H54 (cell line): ENCODE results near the gene PRIMA1.

ENCODE experiments used
- DNase-seq: peaks from one replicate; pipeline ENCODE4 v3.0.0; 2011; ENCODE audit warnings: low spot score, mixed read lengths; ENCODE audit not compliant: insufficient read length
- FAIRE-seq: peaks from 3 replicates; lab custom pipeline; 2011; peaks lifted over from hg19 to GRCh38; lab: Jason Lieb, UNC
- POLR2A ChIP-seq: IDR thresholded peaks from 2 replicates; pipeline ENCODE4 v1.6.1; 2011; ENCODE audit warnings: low read depth, mild to moderate bottlenecking, low read length

PRIMA1 gene

DNA sequence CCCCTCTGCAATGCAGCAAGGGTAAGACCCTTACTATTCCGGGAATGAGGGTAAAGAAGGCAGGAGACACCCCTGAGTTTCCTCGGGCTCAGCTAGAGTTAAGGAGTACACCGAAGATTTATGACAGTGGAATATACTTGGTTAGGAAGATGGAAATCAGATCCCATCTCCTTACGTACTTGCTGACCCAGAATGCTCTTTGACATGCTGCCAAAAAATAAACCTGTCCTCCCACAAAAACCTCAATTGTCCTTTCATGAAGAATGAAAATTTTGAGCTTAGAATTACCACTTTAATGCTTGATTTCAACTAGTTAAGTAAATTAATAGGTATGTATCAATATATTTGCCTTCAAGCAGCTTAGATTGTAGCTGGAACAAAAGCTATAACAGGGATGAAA, 99.5 kb downstream of the PRIMA1 start:
- DNase-seq (no peak), FAIRE-seq (no peak)
- no peak for TF ChIP-seq POLR2A

DNA sequence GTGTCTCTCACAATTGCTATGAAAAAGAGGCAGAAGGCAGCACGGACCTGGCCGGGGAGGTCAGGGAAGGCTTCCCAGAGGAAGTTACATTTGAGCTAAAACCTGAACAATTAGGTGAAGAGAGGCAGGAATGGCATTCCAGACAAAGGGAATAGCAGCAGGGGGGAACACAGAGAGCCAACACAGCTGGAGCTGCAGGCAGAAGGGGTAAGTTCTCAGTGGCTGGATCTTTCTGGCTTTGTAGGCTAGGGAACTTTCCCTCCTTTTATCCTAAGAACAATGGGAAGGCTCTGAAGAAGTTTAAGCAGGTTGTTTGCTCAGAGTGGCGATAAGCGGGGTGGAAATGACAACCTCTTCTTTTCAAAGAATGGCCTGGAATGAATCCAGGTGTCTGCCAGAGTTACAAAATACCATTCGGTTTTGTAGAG, 100.0 kb downstream of the PRIMA1 start:
- no peak for FAIRE-seq
- DNase-seq = no peak
- TF ChIP-seq POLR2A = no peak

DNA sequence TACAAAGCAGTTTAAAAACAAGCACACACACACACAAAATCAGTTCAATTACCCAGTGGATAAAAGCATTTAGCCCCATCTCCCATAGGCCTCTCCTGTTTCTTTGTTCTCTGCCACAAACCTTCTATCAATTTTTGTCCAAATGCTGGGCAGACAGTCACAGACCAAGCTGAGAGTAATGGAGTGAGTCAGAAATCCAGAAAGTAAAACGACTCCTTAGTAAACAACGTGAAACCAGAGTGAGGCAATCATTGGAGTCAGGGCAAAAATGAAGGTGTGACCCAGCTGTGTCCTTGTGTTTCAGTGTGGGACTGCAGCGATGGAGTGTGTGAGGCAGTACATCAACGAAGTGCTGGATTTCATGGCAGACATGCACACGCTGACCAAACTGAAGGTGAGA, 102.0 kb downstream of the PRIMA1 start:
- TF ChIP-seq POLR2A = no peak
- no peak for FAIRE-seq

DNA sequence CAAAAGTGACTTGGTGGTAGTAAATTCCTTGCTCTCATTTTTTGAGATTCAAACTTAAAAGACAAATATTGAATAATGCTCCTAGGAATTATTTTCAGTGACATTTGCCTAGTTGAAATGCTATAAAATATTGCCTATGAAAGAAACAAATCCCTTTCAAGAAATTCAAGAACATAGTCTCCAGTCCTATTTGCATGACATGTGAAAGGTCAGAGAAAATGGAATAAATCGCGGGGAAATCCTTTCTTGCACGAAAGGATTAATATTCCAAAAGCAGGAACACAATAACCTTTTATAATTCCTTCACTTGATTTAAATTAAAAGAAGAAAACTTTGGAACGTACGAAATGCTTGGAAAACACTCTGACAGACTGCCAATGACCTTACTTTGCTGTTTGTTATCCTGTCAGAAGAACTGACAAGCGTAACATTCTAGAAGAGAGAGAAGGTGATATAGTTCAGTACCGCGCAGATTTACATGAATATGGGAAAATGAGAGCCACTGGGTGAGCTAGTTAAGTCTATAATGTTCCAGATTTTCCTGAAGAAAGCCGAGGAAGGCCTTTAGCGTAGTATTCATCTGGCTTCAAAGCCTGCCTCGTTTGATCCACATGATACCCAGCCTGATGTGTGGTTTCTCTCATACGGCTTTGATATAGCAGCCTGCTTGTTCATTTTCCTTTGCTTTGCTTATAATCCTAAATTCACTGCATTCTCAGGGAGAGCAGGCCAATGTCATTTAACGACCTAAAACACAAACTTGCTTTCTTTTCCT, 103.0 kb downstream of the PRIMA1 start:
- DNase-seq = no peak
- TF ChIP-seq POLR2A = no peak
- no peak for FAIRE-seq

More for the DNA sequence above, 102.0 kb downstream of the PRIMA1 start:
- DNase-seq = no peak

DNA sequence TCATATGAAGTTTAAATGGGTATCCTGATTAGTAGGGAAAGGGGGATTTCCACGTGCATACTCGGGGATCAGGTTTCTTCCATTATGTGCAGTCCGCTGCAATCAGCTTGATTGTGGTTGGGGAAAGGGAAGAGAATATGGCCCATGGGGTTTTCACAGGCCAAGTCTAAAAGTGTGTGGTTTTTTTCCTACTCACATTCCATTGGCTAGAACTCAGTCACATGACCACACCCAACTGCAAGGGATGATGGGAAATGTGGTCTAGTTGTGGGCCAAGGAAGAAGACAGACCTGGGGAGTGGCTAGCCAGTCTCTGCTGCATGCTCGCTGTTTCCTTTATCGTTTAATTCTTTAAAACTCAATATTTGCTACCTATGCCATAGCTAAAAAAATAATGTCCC, 105.1 kb downstream of the PRIMA1 start:
- DNase-seq (no peak), FAIRE-seq (no peak)
- TF ChIP-seq POLR2A = no peak

DNA sequence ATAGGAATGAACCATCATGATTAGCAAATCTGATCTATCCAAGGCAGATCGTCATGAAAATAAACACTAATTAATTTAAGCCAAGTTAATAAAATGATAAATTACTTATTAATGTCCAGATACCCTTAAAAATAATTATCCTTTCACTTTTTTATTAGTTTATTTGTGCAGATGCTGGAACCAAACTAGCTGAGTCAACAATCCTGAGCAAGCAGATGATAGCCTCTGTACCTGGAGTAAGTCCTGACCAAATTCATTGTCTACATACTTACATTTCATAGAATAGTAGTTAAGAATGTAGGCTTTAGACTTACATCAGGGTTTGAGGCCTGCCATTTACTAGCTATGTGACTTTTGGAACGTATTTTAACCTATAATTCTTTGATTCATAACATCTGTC, 105.8 kb downstream of the PRIMA1 start:
- DNase-seq (no peak), FAIRE-seq (no peak)
- TF ChIP-seq POLR2A = no peak

DNA sequence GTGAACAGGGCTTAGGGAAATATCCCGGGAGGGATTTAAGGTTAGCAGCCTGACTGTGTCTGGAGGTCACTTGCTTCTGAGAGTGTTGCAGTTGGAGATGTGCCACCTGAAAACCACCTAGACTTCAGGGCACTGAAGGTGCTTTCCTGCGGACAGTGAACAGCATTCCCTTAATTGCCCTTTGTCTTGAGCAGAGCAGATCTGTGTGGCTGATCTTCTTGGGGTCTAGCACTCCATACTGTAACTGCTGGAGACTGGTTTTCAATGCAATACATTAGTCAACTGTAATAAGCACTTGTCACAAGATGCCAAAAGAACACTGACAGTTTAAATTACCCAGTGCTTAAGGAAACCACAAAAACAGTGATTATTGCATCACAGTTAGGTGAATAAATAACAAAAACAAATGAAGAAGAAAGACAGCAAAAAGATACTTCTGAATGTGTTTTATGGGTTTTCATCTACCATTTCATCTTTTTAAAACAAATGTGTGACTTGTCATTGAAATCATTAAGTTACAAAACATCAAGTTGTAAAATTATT, 111.8 kb downstream of the PRIMA1 start:
- FAIRE-seq (no peak), DNase-seq (no peak)
- no peak for TF ChIP-seq POLR2A

DNA sequence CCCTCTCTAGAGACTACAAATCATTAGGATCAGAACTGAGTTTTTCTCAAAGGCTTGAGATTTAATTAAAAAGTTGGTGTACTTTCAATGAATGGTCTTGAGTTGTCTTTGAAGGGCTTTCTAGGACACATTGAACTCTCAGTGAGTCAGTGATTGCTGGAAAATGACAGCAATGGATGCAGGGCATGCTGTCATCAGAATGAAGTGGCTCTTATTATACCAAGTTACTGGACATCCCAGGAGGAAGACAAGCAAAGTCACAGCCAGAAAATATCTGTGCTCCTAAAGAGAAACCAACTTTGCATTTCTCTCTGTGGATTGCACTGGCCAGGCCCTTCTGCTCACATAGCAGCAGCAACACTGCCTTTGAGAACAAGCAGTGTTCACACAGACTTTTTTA, 112.6 kb downstream of the PRIMA1 start:
- FAIRE-seq = no peak
- TF ChIP-seq POLR2A = no peak
- no peak for DNase-seq

DNA sequence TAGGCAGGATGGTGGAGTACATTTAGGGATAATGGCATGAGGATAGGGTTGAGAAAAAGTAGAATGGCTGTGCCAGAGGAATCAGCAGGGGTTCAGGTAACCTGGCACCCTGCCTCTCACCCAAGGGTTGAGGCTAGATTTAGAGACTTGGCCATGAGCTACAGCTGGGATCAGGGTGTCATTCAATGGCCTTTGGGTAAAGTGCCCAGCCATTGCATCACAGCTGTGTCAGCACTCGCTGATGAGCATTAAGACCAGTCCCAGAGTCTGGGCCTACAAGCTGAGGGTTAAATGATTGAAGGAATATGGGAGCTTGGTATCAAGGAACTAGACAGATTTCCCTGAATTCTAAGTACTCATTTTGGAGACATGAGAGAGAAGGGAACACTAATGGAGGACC, 113.9 kb downstream of the PRIMA1 start:
- DNase-seq = no peak

DNA sequence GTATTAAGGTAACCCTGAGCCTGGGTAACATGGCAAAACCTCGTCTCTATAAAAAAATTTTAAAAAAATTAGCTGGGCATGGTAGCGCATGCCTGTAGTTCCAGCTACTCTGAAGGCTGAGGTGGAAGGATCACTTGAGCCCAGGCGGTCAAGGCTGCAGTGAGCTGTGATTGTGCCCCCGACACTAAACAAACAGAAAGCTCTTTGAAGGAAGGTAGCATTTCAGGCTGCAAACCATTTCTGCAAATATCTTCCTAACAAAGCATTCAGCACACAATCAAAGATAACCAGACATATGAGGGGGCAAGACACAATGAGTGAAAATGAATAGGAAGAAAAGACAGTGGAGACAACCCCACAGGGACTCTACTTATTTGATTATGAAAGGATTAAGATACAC, 118.7 kb downstream of the PRIMA1 start:
- TF ChIP-seq POLR2A = no peak
- FAIRE-seq (no peak), DNase-seq (no peak)

More for the DNA sequence above, 113.9 kb downstream of the PRIMA1 start:
- no peak for TF ChIP-seq POLR2A
- no peak for FAIRE-seq
